ENCODE measurements around the gene HIVEP1. TPM values are rescaled to one million over a fixed set of nuclear protein-coding genes. Genes with fewer than 3 reads are reported as not detected.

The HIVEP1 gene
- total RNA-seq, 1 donor from 2014 or later = 35.7 TPM

- Mint-ChIP-seq H3K27ac (no peak overlapping the region), H3K4me1 (ENCODE audit: low read depth) (peaks cover 3% of the 10 kb centered on the region), H3K36me3 (ENCODE audit: insufficient read depth) (peaks cover 15% of the 10 kb centered on the region), H3K4me3 (ENCODE audit: low read depth) (no peak overlapping the region), H3K27me3 (no peaks in the 10 kb centered on the region), H3K9me3 (ENCODE audit: low read depth) (peaks cover 9% of the 10 kb centered on the region)
- TF ChIP-seq CTCF (IDR thresholded peaks at IDR 0.05; ENCODE audit: unreplicated experiment) = no peak
- no peak for DNase-seq (ENCODE audit: low spot score, unreplicated experiment)
These were observed 82.6 kb downstream of the HIVEP1 start for GRCh38 chr6:12094689-12095088.

- Mint-ChIP-seq H3K9me3 (ENCODE audit: low read depth) (peaks cover 9% of the 10 kb centered on the region), H3K36me3 (ENCODE audit: insufficient read depth) (peaks cover 14% of the 10 kb centered on the region), H3K4me3 (ENCODE audit: low read depth) (no peak overlapping the region), H3K4me1 (ENCODE audit: low read depth) (peaks cover 6% of the 10 kb centered on the region), H3K27me3 (no peaks in the 10 kb centered on the region), H3K27ac (no peak overlapping the region)
- DNase-seq (ENCODE audit: low spot score, unreplicated experiment) = no peak
- no peak for TF ChIP-seq CTCF (IDR thresholded peaks at IDR 0.05; ENCODE audit: unreplicated experiment)
These were observed 84.2 kb downstream of the HIVEP1 start for GRCh38 chr6:12096342-12096741.

- Mint-ChIP-seq H3K4me1 (ENCODE audit: low read depth) (peaks cover 6% of the 10 kb centered on the region), H3K36me3 (ENCODE audit: insufficient read depth) (peaks cover 7% of the 10 kb centered on the region), H3K27me3 (no peaks in the 10 kb centered on the region), H3K27ac (no peak overlapping the region), H3K4me3 (ENCODE audit: low read depth) (no peak overlapping the region), H3K9me3 (ENCODE audit: low read depth) (peaks cover 4% of the 10 kb centered on the region)
- DNase-seq (ENCODE audit: low spot score, unreplicated experiment) = no peak
- TF ChIP-seq CTCF (IDR thresholded peaks at IDR 0.05; ENCODE audit: unreplicated experiment) = no peak
These were observed 85.7 kb downstream of the HIVEP1 start for GRCh38 chr6:12097791-12098190.

GRCh38 chr6:12099623-12100338 lies 87.7 kb downstream of the HIVEP1 start:
- H3K27me3 Mint-ChIP-seq = no peaks in the 10 kb centered on the region
- DNase-seq (ENCODE audit: low spot score, unreplicated experiment) = no peak
- no peak overlapping the region for H3K27ac Mint-ChIP-seq
- TF ChIP-seq CTCF (IDR thresholded peaks at IDR 0.05; ENCODE audit: unreplicated experiment) = no peak
- no peaks in the 10 kb centered on the region for H3K9me3 Mint-ChIP-seq (ENCODE audit: low read depth)
- H3K4me1 Mint-ChIP-seq (ENCODE audit: low read depth) = peaks cover 6% of the 10 kb centered on the region
- H3K4me3 Mint-ChIP-seq (ENCODE audit: low read depth) = no peak overlapping the region
- peaks cover 4% of the 10 kb centered on the region for H3K36me3 Mint-ChIP-seq (ENCODE audit: insufficient read depth)

GRCh38 chr6:12101048-12101447 lies 88.9 kb downstream of the HIVEP1 start:
- no peaks in the 10 kb centered on the region for H3K9me3 Mint-ChIP-seq (ENCODE audit: low read depth)
- DNase-seq (ENCODE audit: low spot score, unreplicated experiment) = no peak
- H3K27me3 Mint-ChIP-seq = no peaks in the 10 kb centered on the region
- H3K27ac Mint-ChIP-seq = no peak overlapping the region
- H3K4me1 Mint-ChIP-seq (ENCODE audit: low read depth) = peaks cover 6% of the 10 kb centered on the region
- H3K36me3 Mint-ChIP-seq (ENCODE audit: insufficient read depth) = peaks cover 2% of the 10 kb centered on the region
- no peak for TF ChIP-seq CTCF (IDR thresholded peaks at IDR 0.05; ENCODE audit: unreplicated experiment)
- H3K4me3 Mint-ChIP-seq (ENCODE audit: low read depth) = no peak overlapping the region
